NCI-H2196 (cell line): ENCODE data around the gene IRF8.

Experiments used
- DNase-seq: peaks from one replicate; lab custom pipeline; 2025; ENCODE audit not compliant: unreplicated experiment; lab: John Stamatoyannopoulos, UW

Gene IRF8

GRCh38 chr16:85913141-85913601 lies 14.2 kb downstream of the IRF8 start:
- no peak for DNase-seq

GRCh38 chr16:85913688-85914422 lies 14.9 kb downstream of the IRF8 start:
- DNase-seq = no peak

- no peak for DNase-seq
Observed at GRCh38 chr16:85914423-85914794, 15.4 kb downstream of the IRF8 start.

- no peak for DNase-seq
Observed at GRCh38 chr16:85915125-85915845, 16.3 kb downstream of the IRF8 start.

GRCh38 chr16:85916141-85916890 lies 17.4 kb downstream of the IRF8 start:
- DNase-seq = no peak

- no peak for DNase-seq
Observed at GRCh38 chr16:85917012-85917411, 18.1 kb downstream of the IRF8 start.

- no peak for DNase-seq
Observed at GRCh38 chr16:85917959-85918358, 19.0 kb downstream of the IRF8 start.

- DNase-seq = no peak
Observed at GRCh38 chr16:85918436-85918835, 19.5 kb downstream of the IRF8 start.

GRCh38 chr16:85919271-85920267 lies 20.6 kb downstream of the IRF8 start:
- no peak for DNase-seq

- no peak for DNase-seq
Observed at GRCh38 chr16:85921026-85921425, 22.1 kb downstream of the IRF8 start.

GRCh38 chr16:85923153-85924021 lies 24.4 kb downstream of the IRF8 start:
- DNase-seq = no peak

- no peak for DNase-seq
Observed at GRCh38 chr16:85924675-85925074, 25.7 kb downstream of the IRF8 start.

GRCh38 chr16:85926370-85926769 lies 27.4 kb downstream of the IRF8 start:
- no peak for DNase-seq

- DNase-seq = no peak
Observed at GRCh38 chr16:85927371-85927770, 28.4 kb downstream of the IRF8 start.

- no peak for DNase-seq
Observed at GRCh38 chr16:85927959-85928358, 29.0 kb downstream of the IRF8 start.

GRCh38 chr16:85928401-85928820 lies 29.4 kb downstream of the IRF8 start:
- no peak for DNase-seq

GRCh38 chr16:85929259-85929721 lies 30.3 kb downstream of the IRF8 start:
- no peak for DNase-seq

GRCh38 chr16:85930301-85930700 lies 31.3 kb downstream of the IRF8 start:
- DNase-seq = no peak

- DNase-seq = no peak
Observed at GRCh38 chr16:85931596-85932402, 32.8 kb downstream of the IRF8 start.
